ENCODE measurements around the gene PGAP3. TPM values are rescaled to one million over a fixed set of nuclear protein-coding genes. Genes with fewer than 3 reads are reported as not detected.
A peak's percentile ranks its signal among the peaks of the same experiment; 100 is the strongest.
"Not testable (repeated sequence)": the region's sequence is repeated elsewhere in the genome, so short reads cannot be mapped to it uniquely, and the experiment has no call there.

Gene PGAP3
- polyA plus RNA-seq, 3 donors: 8.3 to 19.3 (median 9.2) TPM

- no peak overlapping the region for H2AFZ ChIP-seq (ENCODE audit: insufficient read depth, low read depth, low read length, poor library complexity, severe bottlenecking)
- Mint-ChIP-seq H3K27ac (no peak overlapping the region), H3K9me3 (peaks cover 0 to 12% (median 5%) of the 10 kb centered on the region in 7 donors), H3K4me3 (peak overlapping the region in 1 of 2 donors; percentile 63), H3K27me3 (ENCODE audit: low read depth in 3 of 3) (peaks cover 43 to 58% (median 50%) of the 10 kb centered on the region in 3 donors), H3K4me1 (peaks cover 4% of the 10 kb centered on the region), H3K36me3 (peaks cover 3 to 7% of the 10 kb centered on the region in 2 donors)
- H3K9me3 ChIP-seq (replicated peaks in 1 of 2; ENCODE audit: control insufficient read depth in 1 of 2, insufficient read depth in 1 of 2, low read length in 2 of 2): peaks cover 0 to 19% of the 10 kb centered on the region in 2 donors
- intact Hi-C loops (cut with micrococcal nuclease): no loop called here
- H3K27ac ChIP-seq (ENCODE audit: low read depth in 1 of 2, low read length in 2 of 2): no peak overlapping the region
- no peaks in the 10 kb centered on the region for H3K4me1 ChIP-seq (ENCODE audit: control insufficient read depth in 1 of 2, insufficient read depth in 2 of 2, low read length in 2 of 2)
- WGBS (ENCODE audit: insufficient coverage): 2% methylated on average over 54 of the region's 57 CpGs
- no peaks in the 10 kb centered on the region for H3K79me2 ChIP-seq (ENCODE audit: insufficient read depth, low read length)
- H4K20me1 ChIP-seq (ENCODE audit: insufficient read depth, low read length): no peaks in the 10 kb centered on the region
- no peak overlapping the region for H3K4me2 ChIP-seq (replicated peaks; ENCODE audit: extremely low read depth, low read length, poor library complexity, severe bottlenecking)
- no peak for DNase-seq
- H3K9ac ChIP-seq (ENCODE audit: insufficient read depth, low read length, poor library complexity, severe bottlenecking): no peak overlapping the region
- H3K27me3 ChIP-seq (ENCODE audit: control insufficient read depth in 2 of 2, insufficient read depth in 2 of 2, low read length in 2 of 2): peaks cover 29 to 47% of the 10 kb centered on the region in 2 donors
- H3K4me3 ChIP-seq (replicated peaks in 1 of 3; ENCODE audit: low read depth in 2 of 3, low read length in 3 of 3): no peak overlapping the region
- TF ChIP-seq CTCF (IDR thresholded peaks at IDR 0.05): no peak
- H3K36me3 ChIP-seq (replicated peaks in 1 of 2; ENCODE audit: control insufficient read depth in 1 of 2, insufficient read depth in 2 of 2, low read length in 2 of 2): no peaks in the 10 kb centered on the region
Observed at GRCh38 chr17:39700148-39700987, 12.5 kb upstream of the PGAP3 start.

GRCh38 chr17:39699818-39700147 lies 11.9 kb upstream of the PGAP3 start, which contains the start of gene ERBB2:
Gene ERBB2 (plus strand): TSS chr17:39700064. CDS start chr17:39700239, 175 bp downstream.
- no peaks in the 10 kb centered on the region for H4K20me1 ChIP-seq (ENCODE audit: insufficient read depth, low read length)
- H3K4me1 ChIP-seq (ENCODE audit: control insufficient read depth in 1 of 2, insufficient read depth in 2 of 2, low read length in 2 of 2): no peaks in the 10 kb centered on the region
- Mint-ChIP-seq H3K4me1 (peaks cover 4% of the 10 kb centered on the region), H3K27ac (no peak within 1 kb of the TSS), H3K9me3 (peaks cover 0 to 12% (median 5%) of the 10 kb centered on the region in 7 donors), H3K4me3 (peak within 1 kb of the TSS in 1 of 2 donors; percentile 84), H3K36me3 (peaks cover 3 to 7% of the 10 kb centered on the region in 2 donors), H3K27me3 (ENCODE audit: low read depth in 3 of 3) (peaks cover 43 to 58% (median 48%) of the 10 kb centered on the region in 3 donors)
- DNase-seq: no peak
- WGBS (ENCODE audit: insufficient coverage): 17% methylated on average over 20 of the region's 20 CpGs
- H3K27ac ChIP-seq (ENCODE audit: low read depth in 1 of 2, low read length in 2 of 2): no peak within 1 kb of the TSS
- H3K4me2 ChIP-seq (replicated peaks; ENCODE audit: extremely low read depth, low read length, poor library complexity, severe bottlenecking): no peak within 1 kb of the TSS
- intact Hi-C loops (cut with micrococcal nuclease): no loop called here
- H3K36me3 ChIP-seq (replicated peaks in 1 of 2; ENCODE audit: control insufficient read depth in 1 of 2, insufficient read depth in 2 of 2, low read length in 2 of 2): no peaks in the 10 kb centered on the region
- no peaks in the 10 kb centered on the region for H3K79me2 ChIP-seq (ENCODE audit: insufficient read depth, low read length)
- H3K9ac ChIP-seq (ENCODE audit: insufficient read depth, low read length, poor library complexity, severe bottlenecking): no peak within 1 kb of the TSS
- TF ChIP-seq CTCF (IDR thresholded peaks at IDR 0.05): no peak
- H3K4me3 ChIP-seq (replicated peaks in 1 of 3; ENCODE audit: low read depth in 2 of 3, low read length in 3 of 3): no peak within 1 kb of the TSS
- H3K9me3 ChIP-seq (replicated peaks in 1 of 2; ENCODE audit: control insufficient read depth in 1 of 2, insufficient read depth in 1 of 2, low read length in 2 of 2): peaks cover 0 to 19% of the 10 kb centered on the region in 2 donors
- H2AFZ ChIP-seq (ENCODE audit: insufficient read depth, low read depth, low read length, poor library complexity, severe bottlenecking): no peak within 1 kb of the TSS
- H3K27me3 ChIP-seq (ENCODE audit: control insufficient read depth in 2 of 2, insufficient read depth in 2 of 2, low read length in 2 of 2): peaks cover 29 to 47% of the 10 kb centered on the region in 2 donors

GRCh38 chr17:39699157-39699817 lies 11.4 kb upstream of the PGAP3 start:
- intact Hi-C loops (cut with micrococcal nuclease); H3K4me1 ChIP-seq (ENCODE audit: control insufficient read depth in 1 of 2, insufficient read depth in 2 of 2, low read length in 2 of 2); H3K9ac ChIP-seq (ENCODE audit: insufficient read depth, low read length, poor library complexity, severe bottlenecking); H3K4me3 ChIP-seq (replicated peaks in 1 of 3; ENCODE audit: low read depth in 2 of 3, low read length in 3 of 3); H2AFZ ChIP-seq (ENCODE audit: insufficient read depth, low read depth, low read length, poor library complexity, severe bottlenecking); H3K36me3 Mint-ChIP-seq; H3K4me2 ChIP-seq (replicated peaks; ENCODE audit: extremely low read depth, low read length, poor library complexity, severe bottlenecking); H3K36me3 ChIP-seq (replicated peaks in 1 of 2; ENCODE audit: control insufficient read depth in 1 of 2, insufficient read depth in 2 of 2, low read length in 2 of 2); DNase-seq; H4K20me1 ChIP-seq (ENCODE audit: insufficient read depth, low read length); H3K27ac ChIP-seq (ENCODE audit: low read depth in 1 of 2, low read length in 2 of 2); H3K27ac Mint-ChIP-seq; H3K79me2 ChIP-seq (ENCODE audit: insufficient read depth, low read length); H3K4me1 Mint-ChIP-seq: not testable (repeated sequence)
- Mint-ChIP-seq H3K27me3 (ENCODE audit: low read depth in 3 of 3) (peaks cover 40 to 56% (median 48%) of the 10 kb centered on the region in 3 donors), H3K9me3 (peaks cover 0 to 12% (median 5%) of the 10 kb centered on the region in 7 donors), H3K4me3 (peak overlapping the region in 1 of 2 donors; percentile 84)
- peaks cover 29 to 47% of the 10 kb centered on the region in 2 donors for H3K27me3 ChIP-seq (ENCODE audit: control insufficient read depth in 2 of 2, insufficient read depth in 2 of 2, low read length in 2 of 2)
- 62% methylated on average over 5 of the region's 11 CpGs for WGBS (ENCODE audit: insufficient coverage)
- H3K9me3 ChIP-seq (replicated peaks in 1 of 2; ENCODE audit: control insufficient read depth in 1 of 2, insufficient read depth in 1 of 2, low read length in 2 of 2): peaks cover 0 to 19% of the 10 kb centered on the region in 2 donors

Data from CD14-positive monocyte (primary cell).